Smooth muscle cell (in vitro differentiated cells): ENCODE results near the gene GID8. TPM values are rescaled to one million over a fixed set of nuclear protein-coding genes. Genes with fewer than 3 reads are reported as not detected.

Experiments
- DNase-seq: peaks from one replicate; lab custom pipeline; 2025; ENCODE audit not compliant: unreplicated experiment; lab: John Stamatoyannopoulos, UW
- H2AFZ ChIP-seq: fragments of 200-600 bp; sonication (generic); 2 replicates; pipeline ENCODE4 v1.6.0; 2016; ENCODE audit warnings: antibody characterized with exemption, low read depth, mild to moderate bottlenecking
- H3F3A ChIP-seq: fragments of 200-600 bp; sonication (generic); 2 replicates; pipeline ENCODE4 v1.6.0; 2017; ENCODE audit warnings: antibody characterized with exemption, low read depth
- H3K27ac ChIP-seq: fragments of 200-600 bp; sonication (generic); 2 replicates; pipeline ENCODE4 v1.5.1; 2016; ENCODE audit warnings: low read depth, mild to moderate bottlenecking
- H3K27me3 ChIP-seq: fragments of 200-600 bp; sonication (generic); 2 replicates; pipeline ENCODE4 v1.6.1; 2016; ENCODE audit warnings: low read depth, mild to moderate bottlenecking
- H3K36me3 ChIP-seq: fragments of 200-600 bp; sonication (generic); 2 replicates; pipeline ENCODE4 v1.5.1; 2016; ENCODE audit warnings: low read depth
- H3K4me1 ChIP-seq: fragments of 200-600 bp; sonication (generic); 2 replicates; pipeline ENCODE4 v1.5.1; 2016; ENCODE audit warnings: low read depth
- H3K4me2 ChIP-seq: fragments of 200-600 bp; sonication (generic); 2 replicates; pipeline ENCODE4 v1.6.0; 2016; ENCODE audit warnings: mild to moderate bottlenecking
- H3K4me3 ChIP-seq: fragments of 200-600 bp; sonication (generic); 2 replicates; pipeline ENCODE4 v1.5.1; 2016; ENCODE audit warnings: mild to moderate bottlenecking
- H3K79me2 ChIP-seq: fragments of 200-600 bp; sonication (generic); 2 replicates; pipeline ENCODE4 v1.6.0; 2016; ENCODE audit warnings: low read depth, mild to moderate bottlenecking
- H3K9ac ChIP-seq: fragments of 200-600 bp; sonication (generic); 2 replicates; pipeline ENCODE4 v1.6.0; 2016; ENCODE audit warnings: low read depth
- H3K9me3 ChIP-seq: fragments of 200-600 bp; sonication (generic); replicated peaks from 2 replicates; pipeline ENCODE4 v1.5.1; 2016; ENCODE audit warnings: low read depth
- H4K20me1 ChIP-seq: fragments of 200-600 bp; sonication (generic); 2 replicates; pipeline ENCODE4 v1.6.0; 2016; ENCODE audit warnings: low read depth
- WGBS: methylation state at CpG from one replicate; pipeline ENCODE4 v1.1.7; 2016; ENCODE audit warnings: low lambda C conversion rate; 5-methylcytosine and 5-hydroxymethylcytosine counted together
- polyA plus RNA-seq: library from polyadenylated mRNA; unstranded; fragments of >200 nt; fragmentation: Nextera tagmentation; extraction: Ambion mirVana; gene quantifications from 2 replicates; pipeline ENCODE4 v1.2.1, GENCODE V29; 2016
- total RNA-seq: library from RNA; depleted of rRNA; stranded (reverse); fragments of >200 nt; gene quantifications from 2 replicates; pipeline ENCODE4 v1.2.3, GENCODE V29; 2014
- TF ChIP-seq, protein P1 (sequence below): fragments of 200-600 bp; sonication (generic); IDR thresholded peaks from 2 replicates; pipeline ENCODE4 v1.5.1; 2017; ENCODE audit warnings: borderline replicate concordance, mild to moderate bottlenecking, antibody characterized with exemption; ENCODE audit not compliant: insufficient read depth, poor library complexity, severe bottlenecking

Gene GID8
- total and polyA plus RNA-seq, 2 experiments from 2014 or later = 13.9 to 23.5 TPM

DNA sequence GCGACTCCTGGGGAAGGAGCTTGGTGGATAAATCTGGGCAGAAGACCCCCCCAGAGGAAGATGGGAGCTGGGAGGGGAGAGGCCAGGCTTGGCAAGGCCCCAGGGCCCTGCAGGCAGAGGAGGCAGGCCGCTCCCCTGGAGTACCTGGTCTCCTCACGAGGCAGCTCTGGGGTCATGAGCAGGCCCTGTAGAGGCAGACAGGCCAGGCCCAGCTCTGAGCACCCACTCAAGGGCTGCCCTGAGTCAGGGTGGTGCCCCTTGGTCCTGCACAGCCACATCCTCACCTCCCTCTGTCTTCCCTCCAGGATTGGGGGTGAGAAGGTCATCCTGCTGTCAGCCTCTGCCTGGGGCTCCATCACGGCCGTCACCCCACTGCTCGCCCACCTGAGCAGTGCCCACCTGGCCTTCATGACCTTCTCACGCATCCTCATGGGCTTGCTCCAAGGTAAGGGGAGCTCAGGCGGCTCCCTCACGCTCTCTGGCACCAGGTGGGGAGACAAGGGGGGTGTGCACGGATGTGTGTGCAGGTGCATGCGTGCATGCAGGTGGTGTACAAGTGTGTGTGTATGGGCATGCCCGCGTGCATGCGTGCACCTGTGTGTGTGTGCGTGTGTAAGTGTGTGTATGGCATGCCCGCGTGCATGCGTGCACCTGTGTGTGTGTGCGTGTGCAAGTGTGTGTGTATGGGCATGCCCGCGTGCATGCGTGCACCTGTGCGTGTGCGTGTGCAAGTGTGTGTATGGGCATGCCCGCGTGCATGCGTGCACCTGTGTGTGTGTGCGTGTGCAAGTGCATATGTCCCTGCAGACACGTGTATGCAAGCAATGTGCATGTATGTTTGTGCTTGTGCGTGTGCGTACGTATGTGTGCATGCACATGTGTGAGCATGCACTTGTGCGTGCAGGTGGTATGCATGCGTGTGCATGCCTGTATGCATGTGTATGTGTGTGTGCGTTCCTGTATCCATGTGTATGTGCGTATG lies 19.5 kb downstream of the GID8 start:
- WGBS = 97% methylated on average over 36 of the region's 36 CpGs
- Histone ChIP-seq H3K4me3 (no peak overlapping the region), H3K36me3 (no peaks in the 10 kb centered on the region), H4K20me1 (peaks cover 88% of the 10 kb centered on the region), H3K9me3 (no peaks in the 10 kb centered on the region), H3K27me3 (no peaks in the 10 kb centered on the region), H3K4me2 (no peak overlapping the region), H3K4me1 (peaks cover 18% of the 10 kb centered on the region), H3K9ac (no peak overlapping the region), H2AFZ (no peak overlapping the region), H3K27ac (no peak overlapping the region), H3F3A (no peaks in the 10 kb centered on the region), H3K79me2 (peaks cover 34% of the 10 kb centered on the region)
- TF ChIP-seq, protein P1, sequence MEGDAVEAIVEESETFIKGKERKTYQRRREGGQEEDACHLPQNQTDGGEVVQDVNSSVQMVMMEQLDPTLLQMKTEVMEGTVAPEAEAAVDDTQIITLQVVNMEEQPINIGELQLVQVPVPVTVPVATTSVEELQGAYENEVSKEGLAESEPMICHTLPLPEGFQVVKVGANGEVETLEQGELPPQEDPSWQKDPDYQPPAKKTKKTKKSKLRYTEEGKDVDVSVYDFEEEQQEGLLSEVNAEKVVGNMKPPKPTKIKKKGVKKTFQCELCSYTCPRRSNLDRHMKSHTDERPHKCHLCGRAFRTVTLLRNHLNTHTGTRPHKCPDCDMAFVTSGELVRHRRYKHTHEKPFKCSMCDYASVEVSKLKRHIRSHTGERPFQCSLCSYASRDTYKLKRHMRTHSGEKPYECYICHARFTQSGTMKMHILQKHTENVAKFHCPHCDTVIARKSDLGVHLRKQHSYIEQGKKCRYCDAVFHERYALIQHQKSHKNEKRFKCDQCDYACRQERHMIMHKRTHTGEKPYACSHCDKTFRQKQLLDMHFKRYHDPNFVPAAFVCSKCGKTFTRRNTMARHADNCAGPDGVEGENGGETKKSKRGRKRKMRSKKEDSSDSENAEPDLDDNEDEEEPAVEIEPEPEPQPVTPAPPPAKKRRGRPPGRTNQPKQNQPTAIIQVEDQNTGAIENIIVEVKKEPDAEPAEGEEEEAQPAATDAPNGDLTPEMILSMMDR = no peak
- no peak for DNase-seq

DNA sequence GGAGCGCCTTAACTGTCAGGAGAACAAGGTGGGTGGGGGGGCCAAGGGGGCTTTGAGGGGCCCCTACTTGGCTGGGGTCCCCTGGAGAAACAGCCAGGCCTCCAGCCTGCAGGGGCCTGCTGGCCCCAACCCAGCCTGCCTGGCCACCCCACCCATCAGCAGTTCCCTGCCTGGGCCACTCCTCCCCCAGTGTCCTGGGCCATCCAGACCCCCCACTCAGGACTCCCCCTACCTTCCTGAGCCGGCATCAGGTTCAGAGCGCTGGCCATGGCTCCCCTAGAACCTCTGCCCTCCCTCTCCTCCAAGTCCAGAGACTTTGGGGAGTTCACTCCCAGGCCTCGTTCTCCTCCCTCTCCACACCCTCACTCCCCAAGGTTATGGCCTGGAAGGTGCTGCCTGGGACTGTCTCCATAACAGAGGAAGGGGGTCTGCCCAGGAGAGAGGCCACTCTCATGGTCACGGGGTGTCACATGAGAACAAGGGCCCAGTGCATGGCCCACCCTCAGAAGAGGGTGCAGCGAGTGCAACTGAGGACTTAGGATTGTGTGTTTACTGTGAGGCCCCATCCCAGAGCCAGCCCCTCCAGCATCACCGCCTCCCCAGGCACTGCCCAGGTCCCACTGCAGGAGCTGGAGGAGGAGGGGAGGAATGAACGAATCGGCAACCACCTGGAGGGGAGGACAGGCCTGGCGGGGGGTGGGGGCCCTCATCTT lies 20.6 kb downstream of the GID8 start:
- H2AFZ ChIP-seq = no peak overlapping the region
- H3K4me2 ChIP-seq = no peak overlapping the region
- no peaks in the 10 kb centered on the region for H3K27me3 ChIP-seq
- TF ChIP-seq, protein P1 = no peak
- peaks cover 97% of the 10 kb centered on the region for H4K20me1 ChIP-seq
- H3K27ac ChIP-seq = no peak overlapping the region
- no peaks in the 10 kb centered on the region for H3K36me3 ChIP-seq
- H3F3A ChIP-seq = no peaks in the 10 kb centered on the region
- peaks cover 11% of the 10 kb centered on the region for H3K4me1 ChIP-seq
- no peak overlapping the region for H3K9ac ChIP-seq
- no peak overlapping the region for H3K4me3 ChIP-seq
- WGBS = 90% methylated on average over 10 of the region's 10 CpGs
- peaks cover 27% of the 10 kb centered on the region for H3K79me2 ChIP-seq
- no peaks in the 10 kb centered on the region for H3K9me3 ChIP-seq
- no peak for DNase-seq

DNA sequence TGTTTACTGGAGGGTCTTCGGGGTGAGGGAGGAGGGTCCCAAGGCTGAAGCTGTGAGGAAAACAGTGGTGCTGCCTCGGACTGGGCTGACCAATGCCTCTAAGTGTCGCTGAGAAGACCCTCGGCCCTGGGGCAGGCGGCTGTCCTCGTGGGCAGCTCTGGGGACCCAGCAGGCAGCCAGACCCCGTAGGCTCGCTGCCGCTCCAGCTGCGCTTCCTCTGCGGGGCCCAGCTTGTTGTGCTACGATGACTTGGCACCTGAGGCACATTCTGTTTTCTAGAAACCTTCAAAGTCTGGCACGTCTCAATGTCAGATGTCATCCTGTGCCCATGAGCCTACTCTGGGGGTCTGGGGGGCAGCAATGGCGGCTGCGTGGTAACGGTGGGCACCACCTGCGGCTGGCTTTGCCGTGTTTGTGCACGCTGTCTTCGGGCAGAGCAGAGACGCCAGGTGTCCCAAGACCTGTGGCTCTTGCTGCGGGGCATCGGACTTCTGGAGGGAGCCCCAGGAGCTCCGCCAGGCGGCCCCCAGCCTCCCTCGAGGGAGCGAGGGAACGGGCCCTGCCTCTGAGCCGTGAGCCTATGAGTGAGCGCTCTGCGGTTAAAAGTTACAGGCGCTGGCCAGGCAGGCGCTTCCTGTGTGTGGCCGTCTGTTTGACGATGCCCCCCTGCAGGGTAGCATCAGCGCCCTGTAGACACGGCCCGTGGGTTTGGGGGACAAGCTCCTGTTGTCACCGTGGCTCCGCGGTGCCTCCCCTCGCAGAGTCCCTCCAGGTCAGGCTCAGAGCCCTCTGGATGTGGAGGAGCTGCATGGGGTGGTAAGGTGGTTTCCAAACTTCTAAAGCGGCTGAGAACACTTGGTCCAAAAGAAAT lies 21.4 kb downstream of the GID8 start:
- Histone ChIP-seq H3K9me3 (no peaks in the 10 kb centered on the region), H4K20me1 (peaks cover 97% of the 10 kb centered on the region), H3K79me2 (peaks cover 25% of the 10 kb centered on the region), H3K27ac (no peak overlapping the region), H3K27me3 (no peaks in the 10 kb centered on the region), H3K4me1 (peaks cover 3% of the 10 kb centered on the region), H3K4me3 (no peak overlapping the region), H3K9ac (no peak overlapping the region), H3K4me2 (no peak overlapping the region), H3F3A (no peaks in the 10 kb centered on the region), H3K36me3 (no peaks in the 10 kb centered on the region), H2AFZ (no peak overlapping the region)
- no peak for DNase-seq
- TF ChIP-seq, protein P1 = no peak
- WGBS = 97% methylated on average over 43 of the region's 43 CpGs
